Measurements from ENCODE around the gene ITGB8. TPM values are rescaled to one million over a fixed set of nuclear protein-coding genes. Genes with fewer than 3 reads are reported as not detected.

ITGB8 gene
- total RNA-seq, 1 donor = 13.0 TPM

GRCh38 chr7:20364571-20365196, 34.0 kb downstream of the ITGB8 start:
- H3K4me3 ChIP-seq (ENCODE audit: low read depth, low read length) = no peak overlapping the region
- DNase-seq (ENCODE audit: low read depth) = no peak
- no peak for TF ChIP-seq CTCF (IDR thresholded peaks at IDR 0.05; ENCODE audit: insufficient read depth, low read depth, low read length)

DNA sequence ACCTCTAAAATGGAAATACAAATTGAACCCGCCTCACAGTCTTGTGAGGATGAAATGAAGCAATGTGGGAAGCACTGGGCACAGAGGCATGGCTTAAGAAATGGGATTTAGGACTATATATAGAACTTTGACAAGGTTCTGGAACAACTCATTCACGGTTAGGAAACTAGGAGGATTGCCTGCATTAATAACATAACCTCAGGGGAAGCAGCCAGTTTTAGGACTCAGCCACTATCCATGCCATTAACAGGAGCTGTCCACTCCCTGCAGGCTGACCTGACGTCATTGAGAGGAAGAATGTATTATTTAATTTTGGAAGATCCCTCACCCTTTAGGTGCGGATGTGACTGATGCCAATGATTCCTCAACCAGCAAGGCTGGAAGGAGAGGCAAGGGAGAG, 34.8 kb downstream of the ITGB8 start:
- no peak overlapping the region for H3K4me3 ChIP-seq (ENCODE audit: low read depth, low read length)
- no peak for TF ChIP-seq CTCF (IDR thresholded peaks at IDR 0.05; ENCODE audit: insufficient read depth, low read depth, low read length)
- peak; percentile 23 for DNase-seq (ENCODE audit: low read depth)

GRCh38 chr7:20374399-20374798, 43.7 kb downstream of the ITGB8 start:
- TF ChIP-seq CTCF (IDR thresholded peaks at IDR 0.05; ENCODE audit: insufficient read depth, low read depth, low read length) = no peak
- DNase-seq (ENCODE audit: low read depth) = no peak
- H3K4me3 ChIP-seq (ENCODE audit: low read depth, low read length) = no peak overlapping the region

GRCh38 chr7:20376796-20377195, 46.1 kb downstream of the ITGB8 start:
- DNase-seq (ENCODE audit: low read depth) = no peak
- no peak overlapping the region for H3K4me3 ChIP-seq (ENCODE audit: low read depth, low read length)
- no peak for TF ChIP-seq CTCF (IDR thresholded peaks at IDR 0.05; ENCODE audit: insufficient read depth, low read depth, low read length)

DNA sequence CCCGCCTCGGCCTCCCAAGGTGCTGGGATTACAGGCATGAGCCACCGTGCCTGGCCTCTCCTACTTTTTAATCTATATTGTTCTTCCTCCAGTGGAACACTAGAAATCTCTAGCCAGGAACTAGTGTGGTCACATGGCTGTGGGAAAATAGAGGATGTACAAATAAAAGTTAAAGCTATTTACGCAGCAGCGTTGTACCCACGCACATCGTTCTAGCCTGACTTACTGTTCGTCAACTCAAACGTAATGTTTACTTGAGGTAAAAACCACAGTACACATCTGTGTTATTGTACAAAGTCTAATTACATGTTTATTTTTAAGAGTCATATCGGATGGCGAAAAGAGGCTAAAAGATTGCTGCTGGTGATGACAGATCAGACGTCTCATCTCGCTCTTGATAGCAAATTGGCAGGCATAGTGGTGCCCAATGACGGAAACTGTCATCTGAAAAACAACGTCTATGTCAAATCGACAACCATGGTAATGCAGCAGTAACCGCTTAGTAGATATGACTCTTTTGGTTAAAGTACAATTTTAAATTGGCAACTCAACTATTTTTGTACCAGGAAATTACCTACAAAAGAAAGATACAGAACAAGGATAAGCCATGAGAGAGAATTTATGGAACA, 50.8 kb downstream of the ITGB8 start:
- TF ChIP-seq CTCF (IDR thresholded peaks at IDR 0.05; ENCODE audit: insufficient read depth, low read depth, low read length) = no peak
- DNase-seq (ENCODE audit: low read depth) = no peak
- no peak overlapping the region for H3K4me3 ChIP-seq (ENCODE audit: low read depth, low read length)

- no peak for DNase-seq (ENCODE audit: low read depth)
- no peak overlapping the region for H3K4me3 ChIP-seq (ENCODE audit: low read depth, low read length)
- no peak for TF ChIP-seq CTCF (IDR thresholded peaks at IDR 0.05; ENCODE audit: insufficient read depth, low read depth, low read length)
Observed at GRCh38 chr7:20383351-20383750, 52.7 kb downstream of the ITGB8 start.

- TF ChIP-seq CTCF (IDR thresholded peaks at IDR 0.05; ENCODE audit: insufficient read depth, low read depth, low read length) = no peak
- no peak for DNase-seq (ENCODE audit: low read depth)
Observed at GRCh38 chr7:20385126-20385525, 54.4 kb downstream of the ITGB8 start.

More at GRCh38 chr7:20385126-20385525, 54.4 kb downstream of the ITGB8 start:
- H3K4me3 ChIP-seq (ENCODE audit: low read depth, low read length) = no peak overlapping the region

Data from fibroblast of villous mesenchyme (primary cell).